Measurements from ENCODE around the gene ALS2CL. TPM values are rescaled to one million over a fixed set of nuclear protein-coding genes. Genes with fewer than 3 reads are reported as not detected.

Gene ALS2CL
- total and polyA plus RNA-seq, 2 donors (not counting 3 experiments of a cell fraction or from before 2014, with no cell fraction given), result 7.8 to 10.1 TPM

DNA sequence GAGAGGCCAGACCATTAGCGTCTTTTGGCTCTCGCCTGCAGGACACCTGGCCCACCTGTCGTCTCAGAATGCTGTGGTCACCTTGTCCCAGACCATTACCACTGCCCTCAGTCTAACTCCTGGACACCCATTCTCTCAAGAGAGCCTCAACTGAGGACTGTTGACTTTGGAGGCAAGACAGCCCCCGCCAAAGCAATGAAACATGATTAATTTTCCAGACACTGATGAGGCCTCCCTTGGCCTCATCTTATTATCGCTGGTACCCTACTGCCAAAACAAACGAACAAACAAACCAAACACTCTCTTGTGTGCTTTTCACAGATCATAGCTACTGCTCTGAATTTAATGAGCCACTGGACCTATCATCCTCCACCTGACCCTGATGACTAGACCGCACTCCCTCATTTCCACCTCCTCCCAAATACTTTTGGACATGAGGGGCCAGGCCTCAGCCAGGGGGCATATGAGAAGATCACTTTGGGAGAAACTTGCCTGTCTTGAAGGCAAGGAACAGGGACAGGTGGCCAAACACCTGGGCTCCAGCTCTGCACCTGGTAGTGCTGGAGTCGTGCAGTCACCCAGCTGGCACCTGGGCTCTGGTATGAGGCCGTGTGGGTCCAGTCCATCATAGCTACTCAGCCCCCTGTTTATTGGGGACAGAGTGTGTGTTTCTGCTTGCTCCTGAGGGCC lies 27.6 kb downstream of the ALS2CL start:
- Histone ChIP-seq H3K4me2 (ENCODE audit: insufficient read depth, low read length) (no peak overlapping the region), H3K9me3 (replicated peaks; ENCODE audit: control insufficient read depth, insufficient read depth, low read length) (no peaks in the 10 kb centered on the region), H4K20me1 (replicated peaks; ENCODE audit: control insufficient read depth, extremely low read depth, insufficient read depth, low read length) (no peaks in the 10 kb centered on the region), H3K4me1 (ENCODE audit: control insufficient read depth, extremely low read depth, insufficient read depth, low read length) (no peaks in the 10 kb centered on the region), H3K9me1 (replicated peaks; ENCODE audit: control insufficient read depth, extremely low read depth, insufficient read depth, low read length) (no peaks in the 10 kb centered on the region), H2AFZ (ENCODE audit: low read depth, low read length) (no peak overlapping the region), H3K79me2 (ENCODE audit: control insufficient read depth, insufficient read depth, low read length) (no peaks in the 10 kb centered on the region), H3K27ac (ENCODE audit: insufficient read depth, low read depth, low read length) (no peak overlapping the region), H3K27me3 (ENCODE audit: control insufficient read depth in 2 of 2, insufficient read depth in 2 of 2, low read length in 2 of 2) (no peaks in the 10 kb centered on the region), H3K36me3 (ENCODE audit: control insufficient read depth in 2 of 2, extremely low read depth in 1 of 2, insufficient read depth in 2 of 2, low read length in 2 of 2) (no peaks in the 10 kb centered on the region), H3K4me3 (replicated peaks in 1 of 3; ENCODE audit: insufficient read depth in 1 of 3, low read depth in 1 of 3, low read length in 3 of 3) (no peak overlapping the region), H3K9ac (replicated peaks; ENCODE audit: extremely low read depth, insufficient read depth, low read length) (no peak overlapping the region)
- BruUV-seq (replicated peaks), result no TSS peak
- ChIA-PET POLR2A (no interaction called here), CTCF (no interaction called here)
- FAIRE-seq (no peak), DNase-seq (ENCODE audit: low read depth, low spot score) (no peak)
- TF ChIP-seq POLR2A (IDR thresholded peaks at IDR 0.05; ENCODE audit: low read depth, low read length) (no peak), MYC (IDR thresholded peaks at IDR 0.05; ENCODE audit: low read depth, low read length) (no peak), EZH2 (IDR thresholded peaks at IDR 0.05; ENCODE audit: borderline replicate concordance, low read depth, low read length, severe bottlenecking) (no peak), JUN (IDR thresholded peaks at IDR 0.05; ENCODE audit: borderline replicate concordance, insufficient read depth, insufficient read length, low read depth) (no peak), FOS (IDR thresholded peaks at IDR 0.05; ENCODE audit: borderline replicate concordance, insufficient read depth, low read length) (no peak), POLR2AphosphoS5 (IDR thresholded peaks at IDR 0.05; ENCODE audit: insufficient read depth, low read depth, low read length) (no peak), GATA2 (IDR thresholded peaks at IDR 0.05; ENCODE audit: insufficient read depth, insufficient read length, low read depth, low read length) (no peak)
- TF ChIP-seq, protein P1, sequence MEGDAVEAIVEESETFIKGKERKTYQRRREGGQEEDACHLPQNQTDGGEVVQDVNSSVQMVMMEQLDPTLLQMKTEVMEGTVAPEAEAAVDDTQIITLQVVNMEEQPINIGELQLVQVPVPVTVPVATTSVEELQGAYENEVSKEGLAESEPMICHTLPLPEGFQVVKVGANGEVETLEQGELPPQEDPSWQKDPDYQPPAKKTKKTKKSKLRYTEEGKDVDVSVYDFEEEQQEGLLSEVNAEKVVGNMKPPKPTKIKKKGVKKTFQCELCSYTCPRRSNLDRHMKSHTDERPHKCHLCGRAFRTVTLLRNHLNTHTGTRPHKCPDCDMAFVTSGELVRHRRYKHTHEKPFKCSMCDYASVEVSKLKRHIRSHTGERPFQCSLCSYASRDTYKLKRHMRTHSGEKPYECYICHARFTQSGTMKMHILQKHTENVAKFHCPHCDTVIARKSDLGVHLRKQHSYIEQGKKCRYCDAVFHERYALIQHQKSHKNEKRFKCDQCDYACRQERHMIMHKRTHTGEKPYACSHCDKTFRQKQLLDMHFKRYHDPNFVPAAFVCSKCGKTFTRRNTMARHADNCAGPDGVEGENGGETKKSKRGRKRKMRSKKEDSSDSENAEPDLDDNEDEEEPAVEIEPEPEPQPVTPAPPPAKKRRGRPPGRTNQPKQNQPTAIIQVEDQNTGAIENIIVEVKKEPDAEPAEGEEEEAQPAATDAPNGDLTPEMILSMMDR (IDR thresholded peaks at IDR 0.05; ENCODE audit: extremely low read depth in 1 of 2, insufficient read depth in 1 of 2, low read depth in 1 of 2, low read length in 2 of 2), result no peak
- TF ChIP-seq, protein P2, sequence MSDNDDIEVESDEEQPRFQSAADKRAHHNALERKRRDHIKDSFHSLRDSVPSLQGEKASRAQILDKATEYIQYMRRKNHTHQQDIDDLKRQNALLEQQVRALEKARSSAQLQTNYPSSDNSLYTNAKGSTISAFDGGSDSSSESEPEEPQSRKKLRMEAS (IDR thresholded peaks at IDR 0.05; ENCODE audit: insufficient read depth, insufficient read length), result no peak
- dilution Hi-C loops (cut with MboI; ENCODE audit: extremely low pct_ligation_motif_present, low sequenced_read_pairs) (no loop called here), intact Hi-C loops (cut with micrococcal nuclease) (no loop called here)

Measured in endothelial cell of umbilical vein (primary cell).